MCF 10A (cell line): ENCODE results near the gene PPP2R2C. TPM values are rescaled to one million over a fixed set of nuclear protein-coding genes. Genes with fewer than 3 reads are reported as not detected.

Source experiments
- BruUV-seq: library from RNA; stranded (reverse); fragments of 400-500 nt; replicated peaks from 2 replicates; lab custom pipeline; 2021; lab: Mats Ljungman, UMichigan
- CTCF ChIA-PET: fragments of 300-600 bp; sonication (Branson Sonifier 250); formaldehyde crosslinking; extraction: SDS; loops from one replicate; lab custom pipeline; 2021; ENCODE audit warnings: antibody characterized with exemption, inconsistent platforms; lab: Yijun Ruan, JAX
- POLR2A ChIA-PET: fragments of 300-600, 350-650 bp; sonication (Branson Sonifier 250); formaldehyde crosslinking; extraction: SDS; loops from one replicate; lab custom pipeline; 2020; ENCODE audit warnings: antibody characterized with exemption, inconsistent platforms; lab: Yijun Ruan, JAX
- DNase-seq: peaks from one replicate; pipeline ENCODE4 v3.0.0-alpha.2; 2018; ENCODE audit not compliant: unreplicated experiment
- H3K27ac Mint-ChIP-seq: one replicate; pipeline ENCODE4 v1.8.0; 2022; ENCODE audit warnings: mild to moderate bottlenecking, low read depth, mixed read lengths; ENCODE audit not compliant: unreplicated experiment
- H3K27me3 Mint-ChIP-seq: one replicate; pipeline ENCODE4 v1.8.0; 2022; ENCODE audit warnings: mixed read lengths; ENCODE audit not compliant: insufficient read depth, unreplicated experiment
- H3K36me3 Mint-ChIP-seq: one replicate; pipeline ENCODE4 v1.8.0; 2022; ENCODE audit warnings: mild to moderate bottlenecking, moderate library complexity, mixed read lengths; ENCODE audit not compliant: insufficient read depth, unreplicated experiment
- H3K4me1 Mint-ChIP-seq: one replicate; pipeline ENCODE4 v1.8.0; 2022; ENCODE audit warnings: mixed read lengths; ENCODE audit not compliant: insufficient read depth, unreplicated experiment
- H3K4me3 Mint-ChIP-seq: one replicate; pipeline ENCODE4 v1.8.0; 2022; ENCODE audit warnings: mild to moderate bottlenecking, moderate library complexity, mixed read lengths; ENCODE audit not compliant: unreplicated experiment
- H3K9me3 Mint-ChIP-seq: one replicate; pipeline ENCODE4 v1.8.0; 2022; ENCODE audit warnings: mixed read lengths; ENCODE audit not compliant: unreplicated experiment
- intact Hi-C: fragments of 100-400 bp; cut with micrococcal nuclease; formaldehyde crosslinking; loops from 2 replicates; pipeline ENCODE4 v1.14.1; 2022
- total RNA-seq: library from RNA; stranded (reverse); gene quantifications from 2 replicates; pipeline ENCODE4 v1.2.3, GENCODE V29; 2022
- TF ChIP-seq, protein P1 (sequence below): fragments of 200-600 bp; IDR thresholded peaks from one replicate; pipeline ENCODE4 v1.8.0; 2022; ENCODE audit warnings: antibody characterized with exemption, mild to moderate bottlenecking; ENCODE audit not compliant: unreplicated experiment

Gene PPP2R2C
- total RNA-seq, 1 experiment from 2014 or later, result 3.6 TPM

DNA sequence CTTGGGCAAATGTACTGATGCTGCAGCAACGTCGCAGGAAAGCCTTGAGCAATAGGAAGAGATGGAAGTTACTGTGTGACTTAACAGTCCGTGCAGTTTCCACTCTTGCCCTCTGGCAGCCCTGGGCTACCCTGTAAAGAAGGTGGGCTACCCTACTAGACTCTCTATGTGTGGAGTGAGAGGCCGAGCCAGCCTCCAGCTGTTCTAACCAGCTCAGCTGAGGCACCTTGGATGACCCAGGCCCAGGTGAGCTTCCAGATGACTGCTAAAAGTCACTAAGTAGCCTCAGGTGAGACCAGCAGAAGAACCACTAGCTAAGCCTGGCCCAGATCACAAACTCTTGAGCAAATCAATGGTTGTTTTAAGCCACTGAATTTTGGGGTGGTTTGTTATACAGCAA lies 34.9 kb upstream of the PPP2R2C start:
- intact Hi-C loops, result no loop called here
- ChIA-PET POLR2A (no interaction called here), CTCF (interaction anchor here (0.6 to 2.6 kb wide), 5 partner anchors 31 to 175 kb away, joined by 3 to 8 read pairs (median 4); no protein-coding TSS in a partner anchor)
- no peak overlapping the region for H3K4me3 Mint-ChIP-seq
- peaks cover 14% of the 10 kb centered on the region for H3K27me3 Mint-ChIP-seq
- H3K36me3 Mint-ChIP-seq, result no peaks in the 10 kb centered on the region
- peaks cover 17% of the 10 kb centered on the region for H3K9me3 Mint-ChIP-seq
- no peak overlapping the region for H3K27ac Mint-ChIP-seq
- DNase-seq, result no peak
- BruUV-seq, result no TSS peak
- TF ChIP-seq, protein P1, sequence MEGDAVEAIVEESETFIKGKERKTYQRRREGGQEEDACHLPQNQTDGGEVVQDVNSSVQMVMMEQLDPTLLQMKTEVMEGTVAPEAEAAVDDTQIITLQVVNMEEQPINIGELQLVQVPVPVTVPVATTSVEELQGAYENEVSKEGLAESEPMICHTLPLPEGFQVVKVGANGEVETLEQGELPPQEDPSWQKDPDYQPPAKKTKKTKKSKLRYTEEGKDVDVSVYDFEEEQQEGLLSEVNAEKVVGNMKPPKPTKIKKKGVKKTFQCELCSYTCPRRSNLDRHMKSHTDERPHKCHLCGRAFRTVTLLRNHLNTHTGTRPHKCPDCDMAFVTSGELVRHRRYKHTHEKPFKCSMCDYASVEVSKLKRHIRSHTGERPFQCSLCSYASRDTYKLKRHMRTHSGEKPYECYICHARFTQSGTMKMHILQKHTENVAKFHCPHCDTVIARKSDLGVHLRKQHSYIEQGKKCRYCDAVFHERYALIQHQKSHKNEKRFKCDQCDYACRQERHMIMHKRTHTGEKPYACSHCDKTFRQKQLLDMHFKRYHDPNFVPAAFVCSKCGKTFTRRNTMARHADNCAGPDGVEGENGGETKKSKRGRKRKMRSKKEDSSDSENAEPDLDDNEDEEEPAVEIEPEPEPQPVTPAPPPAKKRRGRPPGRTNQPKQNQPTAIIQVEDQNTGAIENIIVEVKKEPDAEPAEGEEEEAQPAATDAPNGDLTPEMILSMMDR, result no peak
- no peaks in the 10 kb centered on the region for H3K4me1 Mint-ChIP-seq

DNA sequence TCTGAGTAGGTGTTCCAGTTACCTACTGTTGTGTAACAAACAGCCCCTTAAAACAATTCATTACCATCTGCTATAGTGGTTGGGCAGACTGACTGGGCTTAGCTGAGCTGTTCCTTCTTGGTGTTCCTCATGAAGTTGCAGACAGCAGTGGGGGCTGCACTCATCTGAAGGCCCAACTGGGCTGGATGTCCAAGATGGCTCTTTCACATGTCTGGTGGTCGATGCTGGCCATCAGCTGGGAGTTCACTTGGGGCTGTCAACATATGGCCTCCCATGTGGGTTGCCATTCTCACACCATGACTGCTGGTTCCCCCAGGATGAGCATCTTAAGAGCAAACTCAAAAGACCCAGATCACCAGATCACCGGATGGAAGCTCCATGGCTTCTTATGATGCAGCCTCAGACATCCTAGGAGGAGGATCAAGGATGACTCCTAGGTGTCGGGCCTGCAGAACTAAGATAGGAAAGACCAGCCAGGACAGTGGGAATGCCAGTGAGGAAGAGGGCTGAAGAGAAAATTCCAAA lies 34.3 kb upstream of the PPP2R2C start:
- Mint-ChIP-seq H3K27me3 (peaks cover 20% of the 10 kb centered on the region), H3K9me3 (peaks cover 17% of the 10 kb centered on the region), H3K4me1 (no peaks in the 10 kb centered on the region), H3K4me3 (no peak overlapping the region), H3K36me3 (no peaks in the 10 kb centered on the region), H3K27ac (no peak overlapping the region)
- ChIA-PET POLR2A (no interaction called here), CTCF (interaction anchor here (0.6 to 2.6 kb wide), 4 partner anchors 31 to 175 kb away, joined by 3 to 8 read pairs (median 5); no protein-coding TSS in a partner anchor)
- intact Hi-C loops, result no loop called here
- no peak for DNase-seq
- BruUV-seq, result no TSS peak
- TF ChIP-seq, protein P1, result no peak

DNA sequence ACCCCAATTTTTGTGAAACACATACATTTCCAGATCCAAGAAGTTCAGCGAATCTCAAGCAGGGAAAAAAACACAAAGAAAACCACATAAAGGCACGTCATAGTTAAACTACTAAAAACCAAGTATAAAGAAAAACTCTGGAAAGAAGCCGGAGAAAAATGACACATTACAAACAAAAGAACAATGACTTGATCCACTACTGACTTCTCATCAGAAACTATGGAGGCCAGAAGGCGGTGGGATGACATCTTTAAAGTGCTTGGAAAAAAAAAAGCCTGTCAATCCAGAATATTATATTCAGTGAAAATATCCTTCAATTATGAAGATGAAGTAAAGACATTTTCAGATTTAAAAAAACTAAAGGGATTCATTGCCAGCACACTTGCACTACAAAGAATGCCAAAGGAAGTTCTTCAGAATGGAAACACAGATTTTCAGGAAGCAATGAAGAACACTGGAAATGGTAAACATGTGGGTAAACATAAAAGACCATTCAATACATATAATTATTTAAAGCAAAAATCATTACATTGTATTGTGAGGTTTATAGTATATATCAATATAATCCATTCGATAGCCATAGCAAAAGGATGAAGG lies 32.6 kb upstream of the PPP2R2C start:
- no peaks in the 10 kb centered on the region for H3K36me3 Mint-ChIP-seq
- intact Hi-C loops, result no loop called here
- no peak for DNase-seq
- H3K4me3 Mint-ChIP-seq, result no peak overlapping the region
- TF ChIP-seq, protein P1, result no peak
- POLR2A ChIA-PET, result interaction anchor here (0.7 kb wide), 1 partner anchor 12 kb away, joined by 3 read pairs; no protein-coding TSS in a partner anchor
- H3K27me3 Mint-ChIP-seq, result peaks cover 34% of the 10 kb centered on the region
- H3K27ac Mint-ChIP-seq, result no peak overlapping the region
- H3K4me1 Mint-ChIP-seq, result no peaks in the 10 kb centered on the region
- H3K9me3 Mint-ChIP-seq, result peaks cover 9% of the 10 kb centered on the region
- CTCF ChIA-PET, result interaction anchor here (2.6 kb wide), 1 partner anchor 173 kb away, joined by 7 read pairs; no protein-coding TSS in a partner anchor
- no TSS peak for BruUV-seq

DNA sequence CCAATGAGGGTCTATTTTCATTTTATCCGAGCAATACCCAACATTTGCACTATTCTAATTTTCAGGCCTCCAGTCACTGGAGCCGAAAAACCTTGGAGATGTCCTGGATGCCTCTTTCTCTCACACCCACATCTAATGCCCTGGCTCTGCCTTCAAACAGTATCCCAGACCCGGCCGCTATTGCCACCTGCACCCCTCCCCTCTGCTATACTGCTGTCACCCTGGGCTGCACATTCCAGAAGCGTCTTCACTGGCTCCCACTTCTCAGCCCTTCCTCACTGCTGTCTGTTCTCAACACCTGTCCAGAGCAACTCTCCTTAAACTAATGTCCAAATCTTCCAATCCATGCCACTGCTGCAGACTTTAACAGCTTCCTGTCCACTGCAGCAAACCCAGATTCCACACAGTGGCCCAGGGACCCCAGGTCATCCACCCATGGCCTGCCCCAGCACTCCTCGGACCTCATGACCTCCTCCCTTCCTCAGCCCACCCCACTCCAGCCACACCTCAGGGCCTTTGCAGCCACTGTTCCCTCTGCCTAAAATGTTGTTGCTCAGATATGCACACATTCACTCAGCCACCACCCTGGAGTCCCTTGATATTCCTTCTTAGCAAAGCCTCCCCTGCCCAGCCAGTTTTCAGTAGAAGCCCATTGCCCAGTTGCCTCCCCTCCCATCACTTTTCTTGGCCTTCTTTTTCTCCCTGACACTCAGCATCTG lies 30.5 kb upstream of the PPP2R2C start:
- Mint-ChIP-seq H3K4me1 (no peaks in the 10 kb centered on the region), H3K36me3 (no peaks in the 10 kb centered on the region), H3K27me3 (peaks cover 38% of the 10 kb centered on the region), H3K9me3 (peaks cover 9% of the 10 kb centered on the region), H3K4me3 (no peak overlapping the region), H3K27ac (no peak overlapping the region)
- TF ChIP-seq, protein P1, result no peak
- intact Hi-C loops, result no loop called here
- no peak for DNase-seq
- POLR2A ChIA-PET, result no interaction called here
- CTCF ChIA-PET, result no interaction called here
- no TSS peak for BruUV-seq
